K562 (cell line): ENCODE measurements around the gene SLC25A42. TPM values are rescaled to one million over a fixed set of nuclear protein-coding genes. Genes with fewer than 3 reads are reported as not detected.

Experiments
- ATAC-seq: fragments of 200-7000 bp; cut with Tn5 transposase; 3 replicates; pipeline ENCODE4 v1.9.1; 2020; ENCODE audit warnings: moderate library complexity
- BruUV-seq: library from RNA; stranded (reverse); fragments of 400-500 nt; replicated peaks from 2 replicates; lab custom pipeline; 2021; lab: Mats Ljungman, UMichigan
- CTCF ChIA-PET: fragments of 300-600 bp; formaldehyde crosslinking; extraction: SDS; loops from one replicate; lab custom pipeline; 2021; ENCODE audit warnings: low intra/inter-chr PET ratio; lab: Yijun Ruan, JAX
- POLR2A ChIA-PET: fragments of 300-600, 350-650 bp; sonication (Branson Sonifier 250); formaldehyde crosslinking; extraction: SDS; loops from one replicate; lab custom pipeline; 2021; ENCODE audit warnings: antibody characterized with exemption, inconsistent platforms; lab: Yijun Ruan, JAX
- DNase-seq, 4 experiments: peaks; one replicate each; pipeline versions ENCODE4 v3.0.0 to v3.0.0-alpha.2; 2011 to 2018; ENCODE audit warnings: low spot score in 3 of 4, mixed read lengths in 3 of 4; ENCODE audit errors: extremely low read depth in 1 of 4
- FAIRE-seq: peaks from 2 replicates; lab custom pipeline; 2011; peaks lifted over from hg19 to GRCh38; lab: Jason Lieb, UNC
- H2AFZ ChIP-seq: 2 replicates; pipeline ENCODE4 v1.6.0; 2011; ENCODE audit warnings: low read depth, low read length, control low read depth, inconsistent platforms
- H3K27ac ChIP-seq: fragments of 200-600 bp; 3 replicates; pipeline ENCODE4 v1.8.0; 2011; ENCODE audit warnings: low read depth, mild to moderate bottlenecking, control low read depth, inconsistent platforms, low read length, moderate library complexity, mixed read lengths; ENCODE audit errors: extremely low read depth
- H3K27me3 ChIP-seq, 2 experiments: fragments of 300-600 bp in 1 of 2; 2 replicates in 1 of 2; 3 replicates in 1 of 2; pipeline versions ENCODE4 v1.6.0 to v1.8.0; 2011; ENCODE audit warnings: inconsistent platforms in 2 of 2, low read length in 2 of 2, mild to moderate bottlenecking in 1 of 2, mixed read lengths in 1 of 2, moderate library complexity in 1 of 2; ENCODE audit not compliant: control insufficient read depth in 2 of 2, insufficient read depth in 2 of 2
- H3K36me3 ChIP-seq: fragments of 300-600 bp; 3 replicates; pipeline ENCODE4 v1.8.0; 2011; ENCODE audit warnings: mild to moderate bottlenecking, low read length, inconsistent platforms; ENCODE audit not compliant: control insufficient read depth, insufficient read depth
- H3K4me1 ChIP-seq, 2 experiments: fragments of 200-600 bp in 1 of 2; replicated peaks in 1 of 2; 2 replicates in 1 of 2; 3 replicates in 1 of 2; pipeline versions ENCODE4 v1.5.1 to v1.8.0; 2011; ENCODE audit warnings: inconsistent platforms in 2 of 2, low read length in 2 of 2, mild to moderate bottlenecking in 1 of 2, mixed read lengths in 1 of 2, moderate library complexity in 1 of 2; ENCODE audit not compliant: control insufficient read depth in 2 of 2, insufficient read depth in 2 of 2
- H3K4me2 ChIP-seq: 2 replicates; pipeline ENCODE4 v1.6.1; 2011; ENCODE audit warnings: low read length, control low read depth, inconsistent platforms, mixed read lengths; ENCODE audit not compliant: insufficient read depth
- H3K4me3 ChIP-seq: fragments of 200-600 bp; sonication (generic), shearing (Covaris generic); 2 replicates; pipeline ENCODE4 v1.5.1; 2016; ENCODE audit warnings: control low read depth, inconsistent platforms
- H3K79me2 ChIP-seq: fragments of 200-600 bp; 3 replicates; pipeline ENCODE4 v1.8.0; 2011; ENCODE audit warnings: low read length, inconsistent platforms; ENCODE audit not compliant: control insufficient read depth, insufficient read depth
- H3K9ac ChIP-seq, 2 experiments: 2 replicates each; pipeline versions ENCODE4 v1.6.0 to v1.6.1; 2011; ENCODE audit warnings: low read depth in 2 of 2, low read length in 2 of 2, control low read depth in 1 of 2, inconsistent platforms in 1 of 2, mild to moderate bottlenecking in 1 of 2, mixed read lengths in 1 of 2; ENCODE audit not compliant: insufficient read depth in 1 of 2
- H3K9me1 ChIP-seq: one replicate; pipeline ENCODE4 v1.6.0; 2011; ENCODE audit warnings: inconsistent platforms, mild to moderate bottlenecking, low read length, moderate library complexity; ENCODE audit not compliant: control insufficient read depth, insufficient read depth
- H3K9me3 ChIP-seq: replicated peaks from 2 replicates; pipeline ENCODE4 v1.5.1; 2011; ENCODE audit warnings: low read depth, low read length, inconsistent platforms; ENCODE audit not compliant: control insufficient read depth, insufficient read depth
- H4K20me1 ChIP-seq: replicated peaks from 2 replicates; pipeline ENCODE4 v1.6.1; 2011; ENCODE audit warnings: low read length, inconsistent platforms, mixed read lengths; ENCODE audit not compliant: control insufficient read depth, insufficient read depth
- HLTF ChIP-seq: fragments of 450-650 bp; IDR thresholded peaks from 2 replicates; pipeline ENCODE4 v1.6.1; 2016
- RUNX1 ChIP-seq: sonication (generic); IDR thresholded peaks from 2 replicates; pipeline ENCODE4 v1.6.1; 2016; ENCODE audit warnings: antibody characterized with exemption, low read depth
- ZNF121 ChIP-seq: sonication (generic); formaldehyde crosslinking; conservative IDR thresholded peaks from 2 replicates; pipeline ENCODE4 v1.8.0; 2022; ENCODE audit warnings: missing genetic modification reagents
- WGBS: fragments of 100-300 bp; shearing (Covaris generic); methylation state at CpG from one replicate; pipeline ENCODE4 v1.1.6; 2016; ENCODE audit warnings: low coverage, mixed read lengths; ENCODE audit not compliant: insufficient coverage; ENCODE audit errors: missing lambda C conversion rate; 5-methylcytosine and 5-hydroxymethylcytosine counted together
- in situ Hi-C: fragments of 300-500 bp; cut with MboI; formaldehyde crosslinking; loops from 4 replicates; pipeline ENCODE4 v1.15.0; 2018; ENCODE audit warnings: inconsistent platforms, mixed read lengths
- intact Hi-C: fragments of 100-400 bp; cut with micrococcal nuclease; formaldehyde crosslinking; loops from 2 replicates; pipeline ENCODE4 v1.14.2; 2022
- polyA plus RNA-seq, 8 experiments: library from polyadenylated mRNA; depleted of rRNA in 4 of 8; stranded (reverse) in 5 of 8; unstranded in 3 of 8; fragments of >200 nt; fragmentation: Nextera tagmentation in 2 of 8; fragmentation: Illumina TruSeq in 1 of 8; extraction: Ambion mirVana in 2 of 8; extraction: Trizol in 1 of 8; gene quantifications; 2 replicates each; pipeline versions ENCODE4 v1.2.1 to v1.2.3, GENCODE V29; 2011 to 2014; ENCODE audit warnings: inconsistent platforms in 1 of 8, missing spikeins in 1 of 8
- total RNA-seq, 7 experiments: library from RNA; depleted of rRNA in 6 of 7; stranded (reverse); fragments of >200 nt in 6 of 7; fragmentation: Illumina TruSeq in 2 of 7; extraction: Trizol in 2 of 7; gene quantifications; 2 replicates each; pipeline versions ENCODE4 v1.2.1 to v1.2.3, GENCODE V29; 2011 to 2021; ENCODE audit warnings: low replicate concordance in 1 of 7
- TF ChIP-seq, protein P1 (sequence below): fragments of 450-650 bp; formaldehyde crosslinking; IDR thresholded peaks from 2 replicates; pipeline ENCODE4 v1.4.0; 2022; ENCODE audit warnings: missing genetic modification characterization

Gene SLC25A42
- total and polyA plus RNA-seq, 9 of the 15 experiments (the other 6 are each of a cell fraction or from before 2014, with no cell fraction given): 0.59 to 32.2 (median 14.1) TPM

DNA sequence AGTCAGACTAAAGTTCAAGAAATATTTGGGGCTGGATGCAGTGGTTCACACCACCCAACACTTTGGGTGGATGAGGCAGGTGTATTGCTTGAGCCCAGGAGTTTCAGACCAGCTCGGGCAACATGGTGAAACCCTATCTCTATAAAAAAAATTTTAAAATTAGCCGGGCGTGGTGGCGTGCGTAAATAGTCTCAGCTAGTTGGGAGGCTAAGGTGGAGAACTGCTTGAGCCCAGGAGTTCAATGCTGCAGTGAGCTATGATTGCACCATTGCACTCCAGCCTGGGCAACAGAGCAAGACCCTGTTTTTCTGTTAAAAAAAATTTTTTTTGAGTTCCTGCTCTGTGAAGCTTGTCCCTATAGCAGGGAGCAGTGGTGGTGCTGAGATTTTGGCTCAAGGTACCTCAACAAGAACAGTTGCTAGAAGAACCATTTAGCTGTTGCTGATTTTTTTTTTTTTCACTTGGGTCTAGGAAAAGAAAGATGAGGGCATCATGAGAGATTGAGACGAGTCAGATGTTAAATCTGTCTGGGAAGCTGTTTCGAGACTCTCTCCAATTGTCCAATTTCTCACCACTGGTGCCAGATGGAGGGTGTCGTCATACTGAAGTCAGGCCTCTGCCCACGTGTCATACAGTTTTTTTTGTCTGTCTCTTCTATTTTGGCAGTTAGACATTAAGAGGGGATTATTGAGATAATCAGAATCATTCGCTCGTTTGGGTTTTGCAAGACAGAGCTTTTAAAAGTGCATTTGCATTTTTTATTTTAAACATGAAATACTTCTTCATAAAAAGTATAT lies 3.7 kb downstream of the SLC25A42 start:
- WGBS: 87% methylated on average over 11 of the region's 11 CpGs
- ChIA-PET CTCF (no interaction called here), POLR2A (interaction anchor here (1.1 kb wide), 1 partner anchor 9 kb away, joined by 4 read pairs; no protein-coding TSS in a partner anchor)
- intact Hi-C loops (no loop called here), in situ Hi-C loops (no loop called here)
- no peak overlapping the region for H3K27ac ChIP-seq
- FAIRE-seq (no peak), DNase-seq (no peak), ATAC-seq (no peak)
- no peaks in the 10 kb centered on the region for H4K20me1 ChIP-seq
- no peak overlapping the region for H2AFZ ChIP-seq
- peaks cover 23 to 34% of the 10 kb centered on the region in 2 experiments for H3K4me1 ChIP-seq
- no peak overlapping the region for H3K4me3 ChIP-seq
- H3K4me2 ChIP-seq: 0 out of 2 replicates have a peak overlapping the region, but pooled peaks have one; percentile 32
- BruUV-seq: TSS peak; percentile 9
- no peak overlapping the region for H3K9ac ChIP-seq
- H3K9me3 ChIP-seq: no peaks in the 10 kb centered on the region
- TF ChIP-seq RUNX1: no peak
- peak; percentile 78 for TF ChIP-seq ZNF121
- TF ChIP-seq, protein P1, sequence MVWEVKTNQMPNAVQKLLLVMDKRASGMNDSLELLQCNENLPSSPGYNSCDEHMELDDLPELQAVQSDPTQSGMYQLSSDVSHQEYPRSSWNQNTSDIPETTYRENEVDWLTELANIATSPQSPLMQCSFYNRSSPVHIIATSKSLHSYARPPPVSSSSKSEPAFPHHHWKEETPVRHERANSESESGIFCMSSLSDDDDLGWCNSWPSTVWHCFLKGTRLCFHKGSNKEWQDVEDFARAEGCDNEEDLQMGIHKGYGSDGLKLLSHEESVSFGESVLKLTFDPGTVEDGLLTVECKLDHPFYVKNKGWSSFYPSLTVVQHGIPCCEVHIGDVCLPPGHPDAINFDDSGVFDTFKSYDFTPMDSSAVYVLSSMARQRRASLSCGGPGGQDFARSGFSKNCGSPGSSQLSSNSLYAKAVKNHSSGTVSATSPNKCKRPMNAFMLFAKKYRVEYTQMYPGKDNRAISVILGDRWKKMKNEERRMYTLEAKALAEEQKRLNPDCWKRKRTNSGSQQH (CRISPR knock-in tag): no peak
- no peak for TF ChIP-seq HLTF
- peaks cover 72% of the 10 kb centered on the region for H3K79me2 ChIP-seq
- H3K27me3 ChIP-seq: no peaks in the 10 kb centered on the region
- H3K9me1 ChIP-seq: no peaks in the 10 kb centered on the region
- peaks cover 14% of the 10 kb centered on the region for H3K36me3 ChIP-seq
